Measurements from ENCODE around the gene NKX1-2.

GRCh38 chr10:124408357-124408756 is 41.5 kb downstream of the NKX1-2 start:
- no peak for TF ChIP-seq SMC3 (IDR thresholded peaks at IDR 0.05; ENCODE audit: low read depth, low read length)
- TF ChIP-seq, protein P1, sequence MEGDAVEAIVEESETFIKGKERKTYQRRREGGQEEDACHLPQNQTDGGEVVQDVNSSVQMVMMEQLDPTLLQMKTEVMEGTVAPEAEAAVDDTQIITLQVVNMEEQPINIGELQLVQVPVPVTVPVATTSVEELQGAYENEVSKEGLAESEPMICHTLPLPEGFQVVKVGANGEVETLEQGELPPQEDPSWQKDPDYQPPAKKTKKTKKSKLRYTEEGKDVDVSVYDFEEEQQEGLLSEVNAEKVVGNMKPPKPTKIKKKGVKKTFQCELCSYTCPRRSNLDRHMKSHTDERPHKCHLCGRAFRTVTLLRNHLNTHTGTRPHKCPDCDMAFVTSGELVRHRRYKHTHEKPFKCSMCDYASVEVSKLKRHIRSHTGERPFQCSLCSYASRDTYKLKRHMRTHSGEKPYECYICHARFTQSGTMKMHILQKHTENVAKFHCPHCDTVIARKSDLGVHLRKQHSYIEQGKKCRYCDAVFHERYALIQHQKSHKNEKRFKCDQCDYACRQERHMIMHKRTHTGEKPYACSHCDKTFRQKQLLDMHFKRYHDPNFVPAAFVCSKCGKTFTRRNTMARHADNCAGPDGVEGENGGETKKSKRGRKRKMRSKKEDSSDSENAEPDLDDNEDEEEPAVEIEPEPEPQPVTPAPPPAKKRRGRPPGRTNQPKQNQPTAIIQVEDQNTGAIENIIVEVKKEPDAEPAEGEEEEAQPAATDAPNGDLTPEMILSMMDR (IDR thresholded peaks at IDR 0.05) = no peak
- TF ChIP-seq USF2 (IDR thresholded peaks at IDR 0.05; ENCODE audit: borderline replicate concordance, low read depth, low read length) = no peak
- TF ChIP-seq EZH2phosphoT487 (IDR thresholded peaks at IDR 0.05; ENCODE audit: borderline replicate concordance, low read depth) = no peak
- no peak for TF ChIP-seq MAX (IDR thresholded peaks at IDR 0.05; ENCODE audit: low read depth)
- TF ChIP-seq RAD21 (IDR thresholded peaks at IDR 0.05; ENCODE audit: low read length) = no peak
- no peak for TF ChIP-seq RXRA (IDR thresholded peaks at IDR 0.05; ENCODE audit: borderline replicate concordance, low read depth)
- no peak for TF ChIP-seq TCF12 (IDR thresholded peaks at IDR 0.05)
- no peak for TF ChIP-seq POLR2AphosphoS5 (IDR thresholded peaks at IDR 0.05; ENCODE audit: low read depth, low read length)
- TF ChIP-seq SIN3A (IDR thresholded peaks at IDR 0.05; ENCODE audit: borderline replicate concordance, low read depth, low read length) = no peak
- TF ChIP-seq, protein P2, sequence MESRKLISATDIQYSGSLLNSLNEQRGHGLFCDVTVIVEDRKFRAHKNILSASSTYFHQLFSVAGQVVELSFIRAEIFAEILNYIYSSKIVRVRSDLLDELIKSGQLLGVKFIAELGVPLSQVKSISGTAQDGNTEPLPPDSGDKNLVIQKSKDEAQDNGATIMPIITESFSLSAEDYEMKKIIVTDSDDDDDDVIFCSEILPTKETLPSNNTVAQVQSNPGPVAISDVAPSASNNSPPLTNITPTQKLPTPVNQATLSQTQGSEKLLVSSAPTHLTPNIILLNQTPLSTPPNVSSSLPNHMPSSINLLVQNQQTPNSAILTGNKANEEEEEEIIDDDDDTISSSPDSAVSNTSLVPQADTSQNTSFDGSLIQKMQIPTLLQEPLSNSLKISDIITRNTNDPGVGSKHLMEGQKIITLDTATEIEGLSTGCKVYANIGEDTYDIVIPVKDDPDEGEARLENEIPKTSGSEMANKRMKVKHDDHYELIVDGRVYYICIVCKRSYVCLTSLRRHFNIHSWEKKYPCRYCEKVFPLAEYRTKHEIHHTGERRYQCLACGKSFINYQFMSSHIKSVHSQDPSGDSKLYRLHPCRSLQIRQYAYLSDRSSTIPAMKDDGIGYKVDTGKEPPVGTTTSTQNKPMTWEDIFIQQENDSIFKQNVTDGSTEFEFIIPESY (IDR thresholded peaks at IDR 0.05; ENCODE audit: borderline replicate concordance, low read depth) = no peak
- no peak for TF ChIP-seq RCOR1 (IDR thresholded peaks at IDR 0.05; ENCODE audit: low read length)

Data from SK-N-SH (cell line).